KG1 (cell line): ENCODE measurements around the gene PARP15.
"Not testable (repeated sequence)": the region's sequence is repeated elsewhere in the genome, so short reads cannot be mapped to it uniquely, and the experiment has no call there.

Source experiments
- DNase-seq: peaks from one replicate; lab custom pipeline; 2025; lab: John Stamatoyannopoulos, UW

Gene PARP15

GRCh38 chr3:122665881-122666280, 88.4 kb downstream of the PARP15 start:
- DNase-seq, result no peak

- DNase-seq, result no peak
Measured at GRCh38 chr3:122668930-122669730, 91.7 kb downstream of the PARP15 start.

GRCh38 chr3:122671553-122671952, 94.1 kb downstream of the PARP15 start:
- no peak for DNase-seq

- no peak for DNase-seq
Measured at GRCh38 chr3:122674339-122674738, 96.9 kb downstream of the PARP15 start.

- DNase-seq, result no peak
Measured at GRCh38 chr3:122676759-122677158, 99.3 kb downstream of the PARP15 start.

GRCh38 chr3:122677216-122677615, 99.8 kb downstream of the PARP15 start:
- DNase-seq, result no peak

GRCh38 chr3:122678506-122678905, 101.1 kb downstream of the PARP15 start:
- DNase-seq, result no peak

- DNase-seq, result peak; percentile 64
Measured at GRCh38 chr3:122679085-122679881, 101.8 kb downstream of the PARP15 start.

GRCh38 chr3:122679882-122680474, 102.5 kb downstream of the PARP15 start:
- no peak for DNase-seq

- peak; percentile 35 for DNase-seq
Measured at GRCh38 chr3:122680475-122681283, 103.2 kb downstream of the PARP15 start, which contains the start of gene PARP14. Gene PARP14 (plus strand): TSS chr3:122680839. CDS start chr3:122680884, 45 bp downstream.

GRCh38 chr3:122681284-122681973, 104.0 kb downstream of the PARP15 start:
- DNase-seq, result no peak

- DNase-seq, result no peak
Measured at GRCh38 chr3:122681974-122682409, 104.5 kb downstream of the PARP15 start.

- DNase-seq, result not testable (repeated sequence)
Measured at GRCh38 chr3:122682778-122683411, 105.4 kb downstream of the PARP15 start.

GRCh38 chr3:122687298-122687697, 109.8 kb downstream of the PARP15 start:
- DNase-seq, result no peak
